Activated CD8-positive, alpha-beta memory T cell treated with anti-CD3 and anti-CD28 coated beads for 1 hour (primary cell): ENCODE measurements around the gene ABHD15.
"Not testable (repeated sequence)": the region's sequence is repeated elsewhere in the genome, so short reads cannot be mapped to it uniquely, and the experiment has no call there.

Experiments used
- DNase-seq, 2 donors: peaks; one replicate each; pipeline ENCODE4 v3.0.0-alpha.2; 2020; ENCODE audit warnings: low read depth in 1 of 2; ENCODE audit errors: extremely low read depth in 1 of 2

Gene ABHD15

DNA sequence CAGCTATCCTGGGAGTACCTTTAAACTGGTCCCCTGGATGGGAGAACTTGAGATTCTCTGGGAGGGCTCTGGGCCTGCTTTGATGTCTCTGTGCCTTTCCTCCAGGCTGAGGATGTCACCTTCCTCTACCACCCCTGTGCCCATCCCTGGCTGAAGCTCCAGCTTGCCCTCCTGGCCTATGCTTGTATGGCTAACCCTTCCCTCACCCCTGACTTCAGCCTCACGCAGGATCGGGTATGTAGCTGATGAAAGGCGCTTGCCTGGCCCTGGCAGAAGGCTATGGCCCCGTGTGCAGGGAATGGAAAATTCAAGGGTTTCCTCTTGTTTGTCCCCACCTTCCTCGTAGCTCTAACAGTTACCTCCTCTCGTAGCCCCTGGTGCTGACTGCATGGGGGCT lies 4.6 kb upstream of the ABHD15 start:
- no peak for DNase-seq

DNA sequence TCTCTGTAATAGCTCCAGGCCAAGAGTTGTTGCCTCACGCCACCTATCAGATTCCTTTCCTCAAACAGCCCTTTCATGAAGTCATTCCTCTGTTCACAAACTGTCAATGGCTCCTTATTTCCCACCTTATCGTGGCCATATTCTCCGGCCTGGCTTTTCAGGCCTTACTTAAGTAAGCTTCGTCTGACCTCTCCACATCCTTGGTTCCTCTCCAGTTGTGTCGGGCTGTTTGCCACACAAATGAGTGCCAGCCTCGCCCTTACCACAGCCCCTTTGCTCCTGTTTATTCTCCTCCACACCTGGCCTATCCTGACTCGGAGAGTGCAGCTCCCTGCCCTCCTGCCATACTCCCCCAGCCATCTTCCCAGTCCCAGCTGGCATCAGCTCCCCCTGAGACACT lies 3.7 kb upstream of the ABHD15 start:
- no peak for DNase-seq

DNA sequence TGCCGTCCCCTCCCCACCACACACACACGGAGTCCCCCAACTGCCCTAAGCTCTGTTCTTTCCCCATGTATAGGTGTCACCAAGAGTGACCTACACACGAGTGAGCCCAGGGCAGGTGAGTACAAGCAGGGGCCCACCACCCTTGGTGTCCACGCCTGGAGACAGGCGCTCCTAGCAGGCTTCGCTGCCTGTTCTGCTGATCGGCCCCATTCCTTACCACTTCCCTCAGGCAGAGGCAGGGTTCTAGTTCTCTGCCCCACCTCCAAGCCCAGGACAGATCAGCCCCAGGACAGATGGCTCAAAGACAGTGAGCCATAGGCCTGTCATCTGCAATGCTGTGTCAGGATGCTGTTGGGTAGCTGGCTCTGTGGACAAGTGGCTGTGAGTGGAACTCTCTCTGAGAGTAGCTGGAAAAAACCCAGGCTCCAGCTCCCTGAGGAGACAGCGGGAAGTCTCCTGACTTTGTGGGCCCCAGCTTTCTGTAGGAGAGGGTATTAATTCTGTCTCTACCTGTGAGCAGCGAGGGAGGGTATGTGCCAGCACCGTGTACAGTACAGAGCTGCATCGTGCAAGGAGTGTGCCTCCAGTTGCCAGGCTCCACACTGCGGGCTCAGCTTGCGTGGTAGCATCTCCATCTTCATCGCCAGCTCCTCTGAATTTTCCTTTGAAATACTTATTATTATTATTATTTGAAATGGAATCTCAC lies 2.6 kb upstream of the ABHD15 start:
- DNase-seq = no peak

DNA sequence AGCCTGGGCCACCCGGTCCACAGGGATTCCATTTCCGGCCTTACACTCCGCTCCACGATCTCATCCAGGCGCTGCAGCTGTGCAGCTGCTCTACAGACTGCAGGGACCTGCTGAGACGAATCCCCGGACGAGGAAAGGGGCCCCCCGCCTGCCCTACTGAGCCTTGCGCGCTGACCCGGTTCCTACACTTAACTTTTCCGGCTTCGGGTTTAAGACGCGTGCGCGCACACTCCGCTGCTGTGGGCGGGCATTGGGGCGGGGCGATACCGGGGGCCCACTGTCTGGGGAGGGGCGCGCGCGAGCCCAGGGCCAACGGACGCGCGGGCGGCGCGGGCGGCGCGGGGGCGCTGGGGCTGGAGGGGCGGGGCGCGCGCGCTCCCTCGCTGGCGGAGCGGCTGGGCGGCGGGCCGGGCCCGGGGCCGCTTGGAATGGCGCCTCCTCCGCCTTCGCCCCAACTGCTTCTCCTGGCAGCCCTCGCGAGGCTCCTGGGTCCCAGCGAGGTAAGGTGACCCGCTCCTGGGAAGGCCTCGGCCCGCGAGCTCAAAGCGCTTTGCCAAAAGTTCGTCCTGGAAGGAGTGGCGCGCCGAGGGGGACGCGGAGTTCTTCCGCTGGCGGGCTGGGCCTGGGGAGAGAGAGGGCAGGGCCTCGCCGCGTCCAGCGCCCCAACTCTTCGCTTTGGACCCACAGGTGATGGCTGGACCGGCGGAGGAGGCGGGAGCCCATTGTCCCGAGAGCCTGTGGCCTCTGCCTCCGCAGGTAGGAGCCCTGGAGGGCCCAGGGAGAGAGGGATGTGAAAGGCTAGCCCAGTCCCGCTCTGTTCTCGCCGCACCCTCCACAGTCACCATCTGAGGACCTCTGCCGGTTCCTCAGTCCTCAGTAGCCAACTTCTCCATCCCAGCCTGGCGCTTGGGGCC lies 1.8 kb upstream of the ABHD15 start, which contains the start of gene TP53I13:
Gene TP53I13, plus strand, starts transcription at position 371 of the 914 bp plus-strand sequence. Its CDS starts 58 bp downstream, at position 429.
- peak; percentile 66 to 85 for DNase-seq

DNA sequence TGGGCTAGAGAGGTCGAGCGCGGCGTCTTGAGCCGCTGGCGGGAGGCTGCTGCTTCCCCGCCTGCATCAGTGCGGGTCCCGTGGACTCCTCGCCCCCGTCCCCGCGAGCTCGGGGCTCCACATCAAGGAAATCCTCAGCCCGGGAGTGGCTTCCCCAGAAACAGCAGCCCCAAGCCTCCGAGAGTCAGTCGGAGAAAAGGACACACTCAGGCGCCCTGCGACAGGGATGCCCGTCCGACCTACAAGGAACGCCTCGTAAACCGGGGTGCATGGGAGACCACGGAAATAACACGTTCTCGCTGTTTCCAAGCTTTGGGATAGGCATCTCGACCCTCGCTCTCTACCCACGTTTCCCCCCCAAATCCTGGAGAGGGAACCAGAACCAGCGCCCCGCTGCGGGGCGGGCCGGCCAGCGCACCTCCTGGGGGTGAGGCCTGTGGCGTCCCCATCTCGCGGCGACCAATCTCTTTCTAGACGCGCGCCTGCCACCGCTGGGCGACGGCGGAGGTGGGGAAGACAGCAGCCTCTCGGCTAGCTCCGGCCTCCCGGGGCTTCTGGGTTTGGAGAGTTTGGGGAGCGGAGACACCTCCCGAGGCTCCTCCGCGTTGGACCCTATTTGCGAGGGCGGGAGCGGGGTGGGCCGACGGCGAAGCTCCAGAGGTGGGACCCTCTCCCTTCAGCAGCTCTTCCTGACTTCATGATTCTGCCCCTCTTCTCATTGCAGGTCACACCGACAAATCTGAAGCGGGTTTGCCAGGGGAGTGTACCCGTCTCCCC lies 905 bp upstream of the ABHD15 start:
- DNase-seq = peak in 1 of 2 donors; percentile 62

DNA sequence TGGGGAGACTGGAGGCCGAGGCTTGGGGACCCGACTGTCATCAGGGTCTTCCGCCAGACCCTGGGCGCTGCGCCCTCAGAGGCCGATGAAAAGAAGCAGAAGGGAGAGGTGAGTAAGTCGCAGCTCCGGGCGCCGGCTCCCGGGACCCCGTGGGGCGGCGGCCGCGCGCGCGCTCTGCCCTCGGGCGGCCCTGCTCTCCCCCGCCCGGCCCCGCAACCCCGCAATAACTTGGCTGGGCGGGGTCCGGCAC lies 392 bp upstream of the ABHD15 start:
- DNase-seq = no peak

DNA sequence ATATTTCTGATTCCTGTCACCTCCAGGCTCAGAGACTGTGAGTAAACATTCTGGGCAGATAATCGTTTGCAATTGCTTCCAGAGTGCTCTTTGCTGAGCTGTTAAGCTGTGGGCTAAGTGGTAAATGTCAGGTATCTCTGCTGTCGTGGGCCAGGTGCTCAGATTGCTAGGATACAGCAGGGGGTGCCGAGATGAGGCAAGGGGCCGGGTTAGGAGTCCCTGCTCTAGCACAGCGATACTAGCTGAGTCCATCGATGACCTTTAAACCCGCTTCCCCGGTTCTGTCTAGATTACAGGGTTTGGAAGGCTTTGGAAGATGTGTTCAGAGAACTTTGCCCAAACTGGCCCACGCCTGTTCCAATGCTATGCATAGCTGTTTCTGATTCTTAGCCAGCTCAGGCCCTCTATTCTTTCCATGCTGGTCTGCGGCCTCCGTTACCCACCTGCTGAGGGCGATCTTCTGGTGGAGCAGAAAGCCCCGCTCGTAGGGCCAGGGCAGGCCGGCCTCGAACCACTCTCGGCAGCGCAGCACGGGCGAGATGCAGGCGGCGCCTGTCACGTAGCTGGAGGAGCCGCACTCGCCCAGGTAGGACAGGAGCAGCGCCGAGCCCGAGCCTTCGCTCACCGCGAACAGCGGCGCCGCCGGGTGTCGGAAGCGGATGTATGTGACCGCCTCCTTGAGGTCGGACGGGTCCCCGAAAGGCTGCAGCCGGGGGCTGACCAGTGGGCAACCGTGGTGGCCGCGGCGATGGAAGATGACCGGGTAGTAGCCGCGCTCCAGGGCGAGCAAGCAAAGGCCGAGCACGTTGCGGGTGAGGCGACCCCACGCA lies 979 bp downstream of the ABHD15 start:
- peak in 1 of 2 donors; percentile 37 for DNase-seq

DNA sequence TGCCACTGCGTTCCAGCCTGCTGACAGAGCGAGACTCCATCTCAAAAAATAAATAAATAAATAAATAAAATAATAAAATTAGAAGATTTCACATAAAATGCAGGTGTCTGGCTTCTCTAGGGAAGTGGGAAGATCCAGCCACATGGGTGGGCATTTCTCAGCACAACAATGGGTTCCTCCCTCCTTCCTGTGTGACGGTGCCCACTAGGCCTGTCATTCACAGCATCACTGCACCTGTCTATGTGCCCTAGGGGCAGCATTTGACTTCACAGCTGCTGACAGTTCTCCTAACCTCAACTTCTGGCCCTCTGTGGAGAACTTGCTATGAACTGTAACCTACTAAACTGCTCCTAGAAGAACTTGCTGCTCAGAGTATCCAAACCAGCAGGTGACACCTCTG lies 3.0 kb downstream of the ABHD15 start:
- DNase-seq = no peak

DNA sequence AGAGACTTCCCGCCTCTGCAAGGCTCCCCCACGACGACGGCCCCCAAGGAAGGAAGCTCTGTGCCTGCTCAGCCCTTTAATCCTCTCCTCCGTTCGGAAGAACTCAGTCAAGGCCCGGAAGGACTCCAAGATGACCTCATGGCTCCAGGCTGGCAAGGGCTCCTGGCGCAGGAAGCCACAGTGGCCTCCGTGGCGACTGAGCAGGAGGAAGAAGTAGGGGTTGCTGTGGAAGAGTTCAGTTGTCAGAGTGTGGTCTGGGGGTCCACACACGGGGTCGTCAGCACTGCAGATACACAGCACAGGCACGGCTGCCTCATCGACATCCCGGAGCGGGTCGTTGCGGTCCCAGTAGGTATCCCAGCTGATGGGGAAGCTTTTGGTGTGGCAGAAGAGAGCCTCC lies 4.2 kb downstream of the ABHD15 start:
- no peak for DNase-seq

DNA sequence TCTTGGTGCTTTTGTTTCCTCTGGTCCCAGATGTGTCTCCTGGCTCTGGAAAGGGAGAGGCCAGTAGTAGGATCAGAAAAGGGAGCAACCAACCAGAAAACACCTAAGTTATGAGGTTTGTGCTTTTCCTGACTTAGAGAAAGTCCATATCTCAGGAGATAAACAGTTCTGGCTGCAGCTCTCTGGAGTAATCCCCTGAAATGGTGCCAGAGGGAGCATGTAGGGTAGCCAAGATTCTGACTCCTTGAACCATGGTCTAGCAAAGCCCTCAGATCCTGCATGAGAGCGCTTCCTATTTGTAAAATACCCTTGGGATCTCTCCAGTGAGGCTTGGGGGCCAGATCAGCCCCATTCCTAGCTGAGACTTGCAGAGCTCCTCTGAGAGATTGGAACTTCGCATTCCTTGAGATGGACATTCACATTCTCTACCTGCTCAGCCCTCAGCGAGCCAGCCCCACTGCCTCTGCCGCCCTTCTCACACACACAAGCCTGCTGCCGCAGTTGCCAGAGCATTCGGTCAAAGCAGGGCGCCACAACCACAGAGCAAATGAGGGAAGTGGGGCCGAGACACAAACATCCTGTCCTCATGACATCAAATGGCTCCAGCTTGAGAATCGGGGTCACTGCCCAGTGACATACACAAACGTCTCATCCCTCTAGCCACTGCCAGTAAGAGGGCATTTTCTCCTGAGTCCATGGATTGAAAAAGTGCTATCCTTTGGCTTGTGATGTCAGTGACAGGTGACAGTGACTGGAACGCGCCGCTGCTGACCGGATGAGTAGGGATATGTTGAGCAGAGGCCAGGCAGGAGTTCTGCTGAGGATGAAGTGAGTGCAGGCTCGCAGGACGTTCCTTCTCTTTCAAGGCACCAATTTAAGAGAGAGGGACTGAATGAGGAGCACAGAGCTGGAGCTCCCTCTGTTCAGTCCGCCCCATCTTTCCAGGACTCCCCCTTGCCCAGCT lies 5.0 kb downstream of the ABHD15 start:
- no peak for DNase-seq

DNA sequence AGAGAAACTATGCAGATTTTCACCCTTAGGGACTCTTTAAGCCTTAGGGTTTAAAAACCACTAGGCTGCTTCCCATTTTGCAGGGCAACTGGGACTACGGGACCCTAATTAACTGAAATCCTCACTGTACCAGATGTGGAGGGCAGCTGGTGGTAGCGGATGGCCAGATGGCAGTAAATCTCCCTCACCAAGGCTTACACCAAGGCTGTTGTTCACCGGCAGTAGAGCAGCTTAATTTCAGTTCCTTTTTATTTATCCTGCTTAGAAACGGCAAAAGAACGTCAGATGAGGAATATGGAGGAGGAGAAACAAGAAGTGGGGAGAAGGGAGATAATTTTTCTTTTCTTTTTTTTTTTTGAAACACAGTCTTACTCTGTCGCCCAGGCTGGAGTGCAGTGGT lies 6.5 kb downstream of the ABHD15 start:
- DNase-seq = no peak

DNA sequence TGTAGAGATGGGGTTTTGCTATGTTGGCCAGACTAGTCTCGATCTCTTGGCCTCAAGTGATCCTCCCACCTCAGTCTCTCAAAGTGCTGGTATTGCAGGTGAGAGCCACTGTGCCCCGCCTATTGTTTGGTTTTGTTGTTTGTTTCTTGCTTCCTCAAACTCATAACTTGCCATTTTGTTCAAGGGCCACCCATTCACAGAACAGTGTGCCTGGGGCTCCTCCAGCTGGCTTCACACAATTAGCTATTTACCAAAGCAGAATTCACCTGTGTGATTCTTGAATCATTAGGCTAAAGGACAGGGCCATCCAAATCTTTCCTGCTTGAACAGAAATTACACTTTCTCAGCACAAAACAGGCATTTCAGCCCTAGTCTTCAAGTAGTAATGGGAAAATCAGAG lies 7.2 kb downstream of the ABHD15 start:
- no peak for DNase-seq

DNA sequence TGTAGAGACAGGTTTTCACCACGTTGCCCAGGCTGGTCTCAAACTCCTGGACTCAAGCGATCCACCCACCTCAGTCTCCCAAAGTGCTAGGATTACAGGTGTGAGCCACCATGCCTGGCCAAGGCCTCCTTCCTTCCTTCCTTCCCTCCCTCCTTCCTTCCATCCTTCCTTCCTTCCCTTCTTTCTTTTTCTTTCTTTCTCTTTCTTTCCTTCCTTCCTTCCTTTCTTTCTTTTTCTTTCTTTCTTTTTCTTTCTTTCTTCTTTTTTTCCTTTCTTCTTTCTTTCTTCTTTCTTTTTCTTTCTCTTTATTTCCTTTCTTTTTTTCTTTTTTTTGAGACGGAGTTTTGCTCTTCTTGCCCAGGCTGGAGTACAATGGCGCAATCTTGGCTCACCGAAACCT lies 8.7 kb downstream of the ABHD15 start:
- not testable (repeated sequence) for DNase-seq

DNA sequence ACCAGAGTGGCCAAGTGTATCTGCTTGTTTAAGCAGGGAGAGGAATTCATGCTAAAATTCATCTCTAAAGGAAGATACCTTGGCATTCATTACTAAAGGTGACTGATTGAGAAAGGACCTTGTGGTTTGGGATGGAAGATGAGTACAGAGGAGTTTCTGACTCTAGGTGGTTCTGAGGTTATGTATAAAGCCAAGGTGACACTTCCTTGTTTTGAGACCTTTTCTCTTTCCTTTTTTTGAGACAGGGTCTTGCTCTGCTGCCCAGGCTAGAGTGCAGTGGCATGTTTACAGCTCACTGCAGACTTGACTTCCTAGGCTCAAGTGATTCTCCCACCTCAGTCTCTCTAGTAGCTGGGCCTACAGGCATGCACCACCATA lies 9.1 kb downstream of the ABHD15 start:
- no peak for DNase-seq

DNA sequence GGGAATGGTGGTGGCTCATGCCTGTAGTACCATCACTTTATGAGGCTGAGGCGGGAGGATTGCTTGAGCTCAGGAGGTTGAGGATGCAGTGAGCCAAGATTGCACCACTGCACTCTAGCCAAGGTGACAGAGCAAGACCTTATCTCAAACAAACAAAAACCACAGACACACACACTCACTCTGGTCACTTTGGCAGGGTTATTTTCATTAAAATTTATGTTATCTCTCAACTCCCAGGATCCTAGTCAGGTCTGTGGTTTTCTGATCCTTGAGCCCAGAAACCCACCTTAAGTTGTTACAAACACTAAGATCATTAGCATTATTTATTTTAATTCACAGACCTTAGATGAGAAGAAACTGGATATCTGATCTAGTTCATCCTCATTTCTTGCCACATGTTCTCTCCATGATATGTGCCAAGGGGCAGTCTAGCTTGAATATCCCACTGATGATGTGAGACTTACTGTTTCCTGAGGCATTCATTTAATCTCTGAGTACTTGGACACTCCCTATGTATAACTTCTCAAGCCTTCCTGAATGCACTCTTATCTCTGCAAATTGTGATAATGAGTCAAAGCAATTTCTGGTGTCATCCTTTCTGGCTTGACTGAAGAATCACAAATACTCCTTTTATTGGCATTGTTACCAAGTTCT lies 9.6 kb downstream of the ABHD15 start:
- DNase-seq = no peak

DNA sequence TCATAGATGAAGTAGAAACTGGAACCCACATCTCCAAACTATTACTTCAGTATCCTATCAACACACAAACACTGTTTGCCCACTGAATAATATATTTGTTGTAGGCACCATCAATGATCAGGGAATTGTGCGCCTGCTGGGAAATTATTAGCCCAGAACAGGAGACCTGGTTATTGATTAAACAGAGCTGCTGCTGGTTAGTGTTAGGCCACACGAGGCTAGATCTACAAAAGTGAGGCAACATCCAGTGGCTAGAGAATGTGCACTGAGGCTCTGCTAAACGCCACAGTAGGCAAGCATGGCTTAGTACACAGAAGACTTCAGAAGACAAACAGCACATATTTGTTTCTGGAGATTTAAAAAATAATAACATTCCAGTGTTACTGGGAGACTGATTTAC lies 11.0 kb downstream of the ABHD15 start:
- DNase-seq = no peak

DNA sequence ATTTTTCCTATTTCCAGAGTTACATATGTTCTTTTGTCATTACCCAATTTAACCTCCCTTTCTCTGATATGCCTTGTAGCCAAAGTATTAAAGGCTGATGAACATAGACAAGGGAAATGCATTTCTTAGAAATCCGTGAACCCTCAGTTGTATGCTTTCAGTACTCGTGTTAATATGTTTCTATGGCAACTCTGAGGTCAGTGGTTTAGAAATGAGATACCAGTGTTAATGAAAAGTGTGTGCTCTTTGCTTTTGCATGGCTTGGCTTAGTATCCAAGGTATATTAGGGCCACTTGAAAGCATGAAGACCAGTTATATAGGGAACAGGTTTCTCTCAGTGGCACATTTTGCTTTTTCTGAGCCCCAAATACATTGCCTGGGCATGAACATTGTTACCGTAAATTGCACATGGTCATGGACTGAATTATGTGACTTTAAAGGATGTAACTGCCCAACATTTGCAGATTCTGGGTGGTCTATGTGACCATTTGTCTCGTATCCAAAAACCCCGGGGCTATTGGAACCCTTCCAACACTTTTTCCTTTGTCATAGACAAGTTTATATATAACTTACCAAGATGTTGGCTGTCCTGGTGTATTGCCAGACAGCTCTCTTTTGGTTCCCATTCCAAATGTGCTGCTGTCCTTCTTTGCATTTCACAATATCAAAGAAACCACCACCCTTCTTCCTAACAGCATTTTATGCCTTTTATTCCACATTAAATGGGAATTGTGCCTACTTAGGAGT lies 17.5 kb downstream of the ABHD15 start:
- no peak for DNase-seq

DNA sequence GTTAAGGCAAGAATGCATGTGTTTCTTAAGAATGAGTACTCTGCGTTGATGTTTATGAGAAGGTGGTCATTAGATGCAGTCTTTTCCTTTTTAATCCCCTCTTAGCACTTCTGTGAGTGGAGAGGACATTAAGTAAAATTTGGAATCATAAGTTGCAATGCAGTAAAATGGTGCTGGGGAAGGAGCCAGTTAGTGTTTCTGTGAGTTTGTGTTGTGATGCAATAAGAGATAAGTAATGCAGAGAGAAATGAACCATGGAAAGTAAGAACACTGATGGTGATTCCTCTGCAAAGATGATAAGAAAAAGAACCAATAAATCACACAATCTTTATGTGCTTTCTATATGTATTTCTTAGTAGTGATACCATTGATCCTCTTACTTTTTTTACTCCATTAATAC lies 20.0 kb downstream of the ABHD15 start:
- DNase-seq = no peak
